GM12864 (cell line): ENCODE measurements around the gene MAGED2.
A peak's percentile ranks its signal among the peaks of the same experiment; 100 is the strongest.
"Not testable (repeated sequence)": the region's sequence is repeated elsewhere in the genome, so short reads cannot be mapped to it uniquely, and the experiment has no call there.

Source experiments
- DNase-seq: peaks from one replicate; pipeline ENCODE4 v3.0.0-alpha.2; 2011; ENCODE audit warnings: low read depth
- H3K4me3 ChIP-seq: 2 replicates; pipeline ENCODE4 v1.5.1; 2011; ENCODE audit warnings: mild to moderate bottlenecking, low read depth, low read length, control low read depth
- TF ChIP-seq, protein P1 (sequence below): IDR thresholded peaks from 2 replicates; pipeline ENCODE4 v1.5.1; 2011; ENCODE audit warnings: low read depth, mild to moderate bottlenecking, moderate library complexity, low read length, control low read depth, inconsistent platforms; ENCODE audit errors: missing control alignments

MAGED2 gene, protein sequence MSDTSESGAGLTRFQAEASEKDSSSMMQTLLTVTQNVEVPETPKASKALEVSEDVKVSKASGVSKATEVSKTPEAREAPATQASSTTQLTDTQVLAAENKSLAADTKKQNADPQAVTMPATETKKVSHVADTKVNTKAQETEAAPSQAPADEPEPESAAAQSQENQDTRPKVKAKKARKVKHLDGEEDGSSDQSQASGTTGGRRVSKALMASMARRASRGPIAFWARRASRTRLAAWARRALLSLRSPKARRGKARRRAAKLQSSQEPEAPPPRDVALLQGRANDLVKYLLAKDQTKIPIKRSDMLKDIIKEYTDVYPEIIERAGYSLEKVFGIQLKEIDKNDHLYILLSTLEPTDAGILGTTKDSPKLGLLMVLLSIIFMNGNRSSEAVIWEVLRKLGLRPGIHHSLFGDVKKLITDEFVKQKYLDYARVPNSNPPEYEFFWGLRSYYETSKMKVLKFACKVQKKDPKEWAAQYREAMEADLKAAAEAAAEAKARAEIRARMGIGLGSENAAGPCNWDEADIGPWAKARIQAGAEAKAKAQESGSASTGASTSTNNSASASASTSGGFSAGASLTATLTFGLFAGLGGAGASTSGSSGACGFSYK

GRCh38 chrX:54807524-54808108, at the start of gene MAGED2:
Gene MAGED2, plus strand, starts transcription at chrX:54807745. Its CDS starts 1,587 bp downstream, at chrX:54809332.
- peak within 1 kb of the TSS; percentile 81 for H3K4me3 ChIP-seq
- DNase-seq, result no peak
- TF ChIP-seq, protein P1, sequence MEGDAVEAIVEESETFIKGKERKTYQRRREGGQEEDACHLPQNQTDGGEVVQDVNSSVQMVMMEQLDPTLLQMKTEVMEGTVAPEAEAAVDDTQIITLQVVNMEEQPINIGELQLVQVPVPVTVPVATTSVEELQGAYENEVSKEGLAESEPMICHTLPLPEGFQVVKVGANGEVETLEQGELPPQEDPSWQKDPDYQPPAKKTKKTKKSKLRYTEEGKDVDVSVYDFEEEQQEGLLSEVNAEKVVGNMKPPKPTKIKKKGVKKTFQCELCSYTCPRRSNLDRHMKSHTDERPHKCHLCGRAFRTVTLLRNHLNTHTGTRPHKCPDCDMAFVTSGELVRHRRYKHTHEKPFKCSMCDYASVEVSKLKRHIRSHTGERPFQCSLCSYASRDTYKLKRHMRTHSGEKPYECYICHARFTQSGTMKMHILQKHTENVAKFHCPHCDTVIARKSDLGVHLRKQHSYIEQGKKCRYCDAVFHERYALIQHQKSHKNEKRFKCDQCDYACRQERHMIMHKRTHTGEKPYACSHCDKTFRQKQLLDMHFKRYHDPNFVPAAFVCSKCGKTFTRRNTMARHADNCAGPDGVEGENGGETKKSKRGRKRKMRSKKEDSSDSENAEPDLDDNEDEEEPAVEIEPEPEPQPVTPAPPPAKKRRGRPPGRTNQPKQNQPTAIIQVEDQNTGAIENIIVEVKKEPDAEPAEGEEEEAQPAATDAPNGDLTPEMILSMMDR, result no peak

GRCh38 chrX:54758114-54759055, 49.2 kb upstream of the MAGED2 start:
- no peak for DNase-seq
- H3K4me3 ChIP-seq, result no peak overlapping the region
- TF ChIP-seq, protein P1, result no peak

GRCh38 chrX:54774391-54775094, 33.0 kb upstream of the MAGED2 start:
- not testable (repeated sequence) for DNase-seq, H3K4me3 ChIP-seq

GRCh38 chrX:54776061-54776460, 31.5 kb upstream of the MAGED2 start:
- no peak for DNase-seq

DNA sequence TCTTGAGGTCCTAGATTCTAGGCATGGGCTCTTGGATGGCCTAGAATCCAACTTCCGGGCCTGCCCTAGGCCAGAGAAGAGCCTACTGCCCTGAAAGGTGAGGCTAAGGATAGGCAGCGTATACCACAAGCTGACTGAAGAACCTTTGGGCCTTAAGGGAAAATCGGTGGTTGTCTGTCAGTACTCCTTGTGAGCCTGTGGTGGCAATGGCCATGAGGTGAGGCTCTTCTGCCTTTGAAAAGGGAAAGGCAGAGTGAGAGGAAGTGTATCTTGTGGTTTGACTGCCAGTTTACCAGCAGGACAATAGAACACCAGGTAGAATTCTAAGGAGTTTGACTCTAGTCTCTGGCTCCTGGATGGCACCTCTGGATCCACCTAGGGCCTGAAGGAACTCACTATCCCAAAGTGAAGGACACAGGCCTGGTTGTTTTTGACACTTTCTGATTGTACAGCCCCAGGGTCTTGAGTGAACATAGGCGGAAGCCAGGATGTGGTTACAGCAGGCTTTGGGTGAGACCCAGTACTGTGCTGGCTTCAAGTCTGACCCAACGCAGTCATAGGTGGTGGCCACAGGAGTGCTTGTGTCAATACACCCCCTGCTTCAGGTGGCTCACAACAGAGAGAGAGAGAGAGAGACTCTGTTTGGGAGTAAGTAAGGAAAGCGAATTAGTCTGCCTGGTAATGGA, 30.4 kb upstream of the MAGED2 start:
- DNase-seq, result no peak
- TF ChIP-seq, protein P1, result no peak
- H3K4me3 ChIP-seq, result no peak overlapping the region

More at GRCh38 chrX:54776061-54776460, 31.5 kb upstream of the MAGED2 start:
- TF ChIP-seq, protein P1, result no peak
- no peak overlapping the region for H3K4me3 ChIP-seq

GRCh38 chrX:54785901-54786300, 21.6 kb upstream of the MAGED2 start:
- TF ChIP-seq, protein P1, result peak; percentile 26
- no peak overlapping the region for H3K4me3 ChIP-seq
- DNase-seq, result no peak
